Measurements from ENCODE around the gene GPRIN3. TPM values are rescaled to one million over a fixed set of nuclear protein-coding genes. Genes with fewer than 3 reads are reported as not detected.
A peak's percentile ranks its signal among the peaks of the same experiment; 100 is the strongest.

Gene GPRIN3
- total RNA-seq, 3 donors from 2014 or later = 6.0 to 23.8 (median 23.7) TPM

GRCh38 chr4:89253935-89254334 lies 53.7 kb downstream of the GPRIN3 start:
- intact Hi-C loops (cut with DNase I, micrococcal nuclease) = loop anchor here in 1 of 2 donors (10.0 kb wide), 1 partner anchor 51 kb away; the partner anchor contains the start of gene GPRIN3
- H3K36me3 ChIP-seq (ENCODE audit: low read depth) = no peaks in the 10 kb centered on the region
- peak in 1 of 3 donors; percentile 45 for DNase-seq
- H3K4me1 ChIP-seq (ENCODE audit: low read depth) = peaks cover 7% of the 10 kb centered on the region
- TF ChIP-seq CTCF (IDR thresholded peaks at IDR 0.05) = no peak
- no peak overlapping the region for H3K4me3 ChIP-seq
- H3K9me3 ChIP-seq = no peaks in the 10 kb centered on the region
- ATAC-seq = peak; percentile 59

- no peak for TF ChIP-seq CTCF (IDR thresholded peaks at IDR 0.05)
- Histone ChIP-seq H3K4me3 (no peak overlapping the region), H3K4me1 (ENCODE audit: low read depth) (peaks cover 7% of the 10 kb centered on the region), H3K36me3 (ENCODE audit: low read depth) (no peaks in the 10 kb centered on the region), H3K9me3 (no peaks in the 10 kb centered on the region)
- ATAC-seq (peak; percentile 90), DNase-seq (peak in 1 of 3 donors; percentile 58)
- intact Hi-C loops (cut with DNase I, micrococcal nuclease) = loop anchor here in 1 of 2 donors (10.0 kb wide), 1 partner anchor 51 kb away; the partner anchor contains the start of gene GPRIN3
Observed at GRCh38 chr4:89253311-89253710, 54.3 kb downstream of the GPRIN3 start.

- Histone ChIP-seq H3K9me3 (no peaks in the 10 kb centered on the region), H3K4me1 (ENCODE audit: low read depth) (peaks cover 7% of the 10 kb centered on the region), H3K36me3 (ENCODE audit: low read depth) (no peaks in the 10 kb centered on the region), H3K4me3 (no peak overlapping the region)
- no peak for DNase-seq
- intact Hi-C loops (cut with DNase I, micrococcal nuclease) = loop anchor here in 1 of 2 donors (10.0 kb wide), 1 partner anchor 53 kb away; the partner anchor contains the start of gene GPRIN3
- no peak for TF ChIP-seq CTCF (IDR thresholded peaks at IDR 0.05)
- ATAC-seq = no peak
Observed at GRCh38 chr4:89251396-89251795, 56.2 kb downstream of the GPRIN3 start.

DNA sequence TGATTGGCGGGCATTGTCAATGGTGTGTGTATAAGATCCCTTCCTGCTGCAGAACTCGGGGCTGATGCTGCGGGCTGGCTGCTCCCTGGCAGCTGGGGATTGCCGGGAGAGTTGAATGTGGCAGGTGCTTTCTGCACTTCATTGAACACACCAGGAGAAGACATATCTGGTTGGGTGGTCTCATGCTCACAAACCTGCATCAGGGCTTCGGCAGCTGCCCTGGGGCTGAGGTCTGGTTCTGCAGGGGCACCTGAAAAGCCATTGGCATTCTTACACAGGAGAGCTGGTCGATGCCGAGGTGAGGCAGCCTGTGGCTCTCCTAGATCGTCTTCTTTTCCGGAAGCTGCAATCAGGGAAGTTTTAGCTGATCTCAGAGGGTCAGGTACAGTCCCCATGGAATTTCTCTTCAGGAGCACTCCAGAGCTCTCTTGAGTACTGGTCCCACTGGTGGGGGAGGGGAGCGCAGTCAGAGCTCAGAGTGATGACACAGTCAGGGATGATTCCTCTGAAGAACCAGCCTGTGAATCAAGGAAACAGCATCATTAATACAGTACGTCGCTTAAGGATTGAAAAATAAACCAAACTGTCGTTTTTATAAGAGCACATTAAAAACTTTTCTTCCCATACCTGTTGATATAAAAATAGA lies 57.8 kb downstream of the GPRIN3 start:
- DNase-seq = no peak
- TF ChIP-seq CTCF (IDR thresholded peaks at IDR 0.05) = no peak
- ATAC-seq = no peak
- H3K4me3 ChIP-seq = no peak overlapping the region
- intact Hi-C loops (cut with DNase I, micrococcal nuclease) = loop anchor here in 1 of 2 donors (10.0 kb wide), 1 partner anchor 55 kb away; the partner anchor contains the start of gene GPRIN3
- H3K4me1 ChIP-seq (ENCODE audit: low read depth) = peaks cover 14% of the 10 kb centered on the region
- H3K9me3 ChIP-seq = no peaks in the 10 kb centered on the region
- no peaks in the 10 kb centered on the region for H3K36me3 ChIP-seq (ENCODE audit: low read depth)

GRCh38 chr4:89249313-89249712 lies 58.3 kb downstream of the GPRIN3 start:
- DNase-seq (no peak), ATAC-seq (no peak)
- Histone ChIP-seq H3K36me3 (ENCODE audit: low read depth) (no peaks in the 10 kb centered on the region), H3K9me3 (no peaks in the 10 kb centered on the region), H3K4me1 (ENCODE audit: low read depth) (peaks cover 17% of the 10 kb centered on the region), H3K4me3 (no peak overlapping the region)
- no peak for TF ChIP-seq CTCF (IDR thresholded peaks at IDR 0.05)
- intact Hi-C loops (cut with DNase I, micrococcal nuclease) = no loop called here
